Neural cell (in vitro differentiated cells): ENCODE data around the gene PCDH9.

Source experiments
- CTCF ChIP-seq: fragments of 450-650 bp; IDR thresholded peaks from 2 replicates; pipeline ENCODE4 v1.5.1; 2014; ENCODE audit warnings: antibody characterized with exemption, mild to moderate bottlenecking, moderate library complexity; ENCODE audit not compliant: poor library complexity, severe bottlenecking
- EP300 ChIP-seq: fragments of 450-650 bp; conservative IDR thresholded peaks from 2 replicates; pipeline ENCODE4 v1.6.1; 2014; ENCODE audit warnings: antibody characterized with exemption, mild to moderate bottlenecking, moderate library complexity; ENCODE audit not compliant: poor library complexity, severe bottlenecking
- EZH2 ChIP-seq: fragments of 200-600, 300-800 bp; shearing (Covaris generic), sonication (generic); IDR thresholded peaks from 2 replicates; pipeline ENCODE4 v1.6.1; 2014; ENCODE audit warnings: antibody characterized with exemption, low read length, borderline replicate concordance, mild to moderate bottlenecking; ENCODE audit not compliant: insufficient read depth, poor library complexity, severe bottlenecking
- MXI1 ChIP-seq: fragments of 450-650 bp; conservative IDR thresholded peaks from 2 replicates; pipeline ENCODE4 v1.6.1; 2014; ENCODE audit warnings: antibody characterized with exemption, mild to moderate bottlenecking; ENCODE audit not compliant: poor library complexity, severe bottlenecking
- POLR2AphosphoS5 ChIP-seq: IDR thresholded peaks from 2 replicates; pipeline ENCODE4 v1.6.1; 2012
- RAD21 ChIP-seq: fragments of 450-650 bp; conservative IDR thresholded peaks from 2 replicates; pipeline ENCODE4 v1.6.1; 2014; ENCODE audit warnings: antibody characterized with exemption, mild to moderate bottlenecking, moderate library complexity
- REST ChIP-seq: IDR thresholded peaks from 2 replicates; pipeline ENCODE4 v1.6.1; 2012; ENCODE audit warnings: borderline replicate concordance
- SMC3 ChIP-seq: fragments of 450-650 bp; conservative IDR thresholded peaks from 2 replicates; pipeline ENCODE4 v1.6.1; 2014; ENCODE audit warnings: antibody characterized with exemption, mild to moderate bottlenecking, moderate library complexity; ENCODE audit not compliant: poor library complexity
- TAF1 ChIP-seq: IDR thresholded peaks from 2 replicates; pipeline ENCODE4 v1.6.1; 2012; ENCODE audit warnings: low read depth

GRCh38 chr13:66972659-66973058, 257.5 kb downstream of the PCDH9 start:
- no peak for TF ChIP-seq SMC3
- no peak for TF ChIP-seq CTCF
- TF ChIP-seq RAD21, result no peak
- no peak for TF ChIP-seq POLR2AphosphoS5
- TF ChIP-seq EZH2, result no peak
- TF ChIP-seq EP300, result no peak
- TF ChIP-seq REST, result no peak
- TF ChIP-seq MXI1, result no peak
- TF ChIP-seq TAF1, result no peak
